Immature natural killer cell (primary cell): Measurements from ENCODE around the gene CNOT10. TPM values are rescaled to one million over a fixed set of nuclear protein-coding genes. Genes with fewer than 3 reads are reported as not detected.
"Not testable (repeated sequence)": the region's sequence is repeated elsewhere in the genome, so short reads cannot be mapped to it uniquely, and the experiment has no call there.

Experiments used
- DNase-seq, 3 donors: peaks; one replicate each; pipeline ENCODE4 v3.0.0; 2022; ENCODE audit warnings: mixed read lengths in 1 of 3
- H3K27ac Mint-ChIP-seq, 6 donors: one replicate each; pipeline ENCODE4 v1.8.0; 2020; ENCODE audit warnings: mixed read lengths in 6 of 6, mild to moderate bottlenecking in 5 of 6, inconsistent platforms in 4 of 6, moderate library complexity in 3 of 6
- H3K27me3 Mint-ChIP-seq, 3 donors: one replicate each; pipeline ENCODE4 v1.8.0; 2020 to 2021; ENCODE audit warnings: low read depth in 3 of 3, mild to moderate bottlenecking in 3 of 3, mixed read lengths in 3 of 3, moderate library complexity in 3 of 3, inconsistent platforms in 1 of 3
- H3K36me3 Mint-ChIP-seq, 3 donors: one replicate each; pipeline ENCODE4 v1.8.0; 2020; ENCODE audit warnings: mixed read lengths in 3 of 3, inconsistent platforms in 2 of 3, mild to moderate bottlenecking in 2 of 3
- H3K4me1 Mint-ChIP-seq, 2 donors: one replicate each; pipeline ENCODE4 v1.8.0; 2020; ENCODE audit warnings: inconsistent platforms in 2 of 2, mild to moderate bottlenecking in 2 of 2, mixed read lengths in 2 of 2, moderate library complexity in 1 of 2
- H3K4me3 Mint-ChIP-seq, 5 donors: one replicate each; pipeline ENCODE4 v1.8.0; 2020; ENCODE audit warnings: mild to moderate bottlenecking in 5 of 5, mixed read lengths in 5 of 5, inconsistent platforms in 3 of 5, moderate library complexity in 3 of 5
- H3K9me3 Mint-ChIP-seq, 6 donors: one replicate each; pipeline ENCODE4 v1.8.0; 2020; ENCODE audit warnings: mild to moderate bottlenecking in 6 of 6, mixed read lengths in 6 of 6, inconsistent platforms in 4 of 6, moderate library complexity in 3 of 6
- polyA plus RNA-seq, 3 donors: library from polyadenylated mRNA; unstranded; fragments of 300-500 nt; fragmentation: Illumina TruSeq; gene quantifications; one replicate each; pipeline ENCODE4 v1.2.3, GENCODE V29; 2021

CNOT10 gene
- polyA plus RNA-seq, 3 donors from 2014 or later = 23.6 to 36.7 (median 26.6) TPM

- not testable (repeated sequence) for H3K27ac Mint-ChIP-seq
These were observed 15.8 kb upstream of the CNOT10 start for GRCh38 chr3:32669226-32669625.

GRCh38 chr3:32673730-32674129, 11.3 kb upstream of the CNOT10 start:
- H3K27me3 Mint-ChIP-seq, H3K4me3 Mint-ChIP-seq, H3K9me3 Mint-ChIP-seq: not testable (repeated sequence)

More at GRCh38 chr3:32669226-32669625, 15.8 kb upstream of the CNOT10 start:
- DNase-seq, H3K36me3 Mint-ChIP-seq, H3K27me3 Mint-ChIP-seq, H3K9me3 Mint-ChIP-seq, H3K4me1 Mint-ChIP-seq, H3K4me3 Mint-ChIP-seq: not testable (repeated sequence)

GRCh38 chr3:32675164-32675563, 9.8 kb upstream of the CNOT10 start:
- Mint-ChIP-seq H3K36me3 (no peaks in the 10 kb centered on the region), H3K4me1 (no peaks in the 10 kb centered on the region), H3K27ac (no peak overlapping the region), H3K27me3 (peaks cover 0 to 7% (median 3%) of the 10 kb centered on the region in 3 donors), H3K9me3 (no peaks in the 10 kb centered on the region), H3K4me3 (no peak overlapping the region)
- no peak for DNase-seq

More at GRCh38 chr3:32673730-32674129, 11.3 kb upstream of the CNOT10 start:
- H3K4me1 Mint-ChIP-seq, H3K36me3 Mint-ChIP-seq, H3K27ac Mint-ChIP-seq: not testable (repeated sequence)
- DNase-seq = peak in 1 of 3 donors; percentile 10

- peaks cover 0 to 7% (median 3%) of the 10 kb centered on the region in 3 donors for H3K27me3 Mint-ChIP-seq
- no peak overlapping the region for H3K4me3 Mint-ChIP-seq
- no peaks in the 10 kb centered on the region for H3K36me3 Mint-ChIP-seq
- H3K27ac Mint-ChIP-seq = no peak overlapping the region
- no peaks in the 10 kb centered on the region for H3K9me3 Mint-ChIP-seq
- DNase-seq = no peak
- H3K4me1 Mint-ChIP-seq = no peaks in the 10 kb centered on the region
These were observed 9.3 kb upstream of the CNOT10 start for GRCh38 chr3:32675650-32676049.

- Mint-ChIP-seq H3K27ac (no peak overlapping the region), H3K4me3 (no peak overlapping the region), H3K36me3 (no peaks in the 10 kb centered on the region), H3K9me3 (no peaks in the 10 kb centered on the region), H3K27me3 (peaks cover 12 to 16% (median 13%) of the 10 kb centered on the region in 3 donors), H3K4me1 (peaks cover 22 to 29% of the 10 kb centered on the region in 2 donors)
- no peak for DNase-seq
These were observed 3.2 kb upstream of the CNOT10 start for GRCh38 chr3:32681811-32682210.

- Mint-ChIP-seq H3K36me3 (peaks cover 4 to 5% (median 4%) of the 10 kb centered on the region in 3 donors), H3K9me3 (no peaks in the 10 kb centered on the region), H3K27ac (peak overlapping the region; percentile 87 to 96 (median 93)), H3K27me3 (peaks cover 12 to 16% (median 13%) of the 10 kb centered on the region in 3 donors), H3K4me3 (peak overlapping the region; percentile 86 to 95 (median 93)), H3K4me1 (peaks cover 32 to 41% of the 10 kb centered on the region in 2 donors)
- peak in 2 of 3 donors; percentile 3 to 27 for DNase-seq
These were observed 774 bp upstream of the CNOT10 start for GRCh38 chr3:32684029-32684799.

GRCh38 chr3:32685543-32686185, 676 bp downstream of the CNOT10 start:
- peak in 1 of 3 donors; percentile 31 for DNase-seq
- peaks cover 4 to 5% (median 4%) of the 10 kb centered on the region in 3 donors for H3K36me3 Mint-ChIP-seq
- peaks cover 12 to 16% (median 13%) of the 10 kb centered on the region in 3 donors for H3K27me3 Mint-ChIP-seq
- peak overlapping the region; percentile 86 to 95 (median 93) for H3K4me3 Mint-ChIP-seq
- H3K9me3 Mint-ChIP-seq = no peaks in the 10 kb centered on the region
- peaks cover 32 to 50% of the 10 kb centered on the region in 2 donors for H3K4me1 Mint-ChIP-seq
- peak overlapping the region; percentile 87 to 96 (median 93) for H3K27ac Mint-ChIP-seq

GRCh38 chr3:32686713-32687112, 1.7 kb downstream of the CNOT10 start:
- H3K4me1 Mint-ChIP-seq = peaks cover 32 to 50% of the 10 kb centered on the region in 2 donors
- DNase-seq = no peak
- peaks cover 4 to 5% (median 4%) of the 10 kb centered on the region in 3 donors for H3K36me3 Mint-ChIP-seq
- H3K9me3 Mint-ChIP-seq = no peaks in the 10 kb centered on the region
- H3K27ac Mint-ChIP-seq = peak overlapping the region; percentile 8 to 96 (median 72)
- H3K27me3 Mint-ChIP-seq = peaks cover 12 to 16% (median 13%) of the 10 kb centered on the region in 3 donors
- H3K4me3 Mint-ChIP-seq = peak overlapping the region in 4 of 5 donors; percentile 86 to 95 (median 93)

GRCh38 chr3:32691847-32692246, 6.9 kb downstream of the CNOT10 start:
- Mint-ChIP-seq H3K4me1 (peaks cover 9 to 36% of the 10 kb centered on the region in 2 donors), H3K4me3 (no peak overlapping the region), H3K9me3 (no peaks in the 10 kb centered on the region), H3K36me3 (peaks cover 4 to 6% (median 5%) of the 10 kb centered on the region in 3 donors), H3K27me3 (peaks cover 0 to 4% (median 0%) of the 10 kb centered on the region in 3 donors), H3K27ac (no peak overlapping the region)
- no peak for DNase-seq

GRCh38 chr3:32696523-32696922, 11.5 kb downstream of the CNOT10 start:
- H3K27ac Mint-ChIP-seq = no peak overlapping the region
- H3K9me3 Mint-ChIP-seq = no peaks in the 10 kb centered on the region
- H3K27me3 Mint-ChIP-seq = no peaks in the 10 kb centered on the region
- no peak for DNase-seq
- peaks cover 0 to 4% (median 4%) of the 10 kb centered on the region in 3 donors for H3K36me3 Mint-ChIP-seq
- peaks cover 6 to 27% of the 10 kb centered on the region in 2 donors for H3K4me1 Mint-ChIP-seq
- H3K4me3 Mint-ChIP-seq = no peak overlapping the region

GRCh38 chr3:32698506-32698905, 13.5 kb downstream of the CNOT10 start:
- no peak for DNase-seq
- H3K36me3 Mint-ChIP-seq = peaks cover 0 to 6% (median 4%) of the 10 kb centered on the region in 3 donors
- no peaks in the 10 kb centered on the region for H3K27me3 Mint-ChIP-seq

GRCh38 chr3:32699429-32699828, 14.4 kb downstream of the CNOT10 start:
- peaks cover 0 to 4% (median 4%) of the 10 kb centered on the region in 3 donors for H3K36me3 Mint-ChIP-seq
- no peak for DNase-seq

More at GRCh38 chr3:32698506-32698905, 13.5 kb downstream of the CNOT10 start:
- no peak overlapping the region for H3K4me3 Mint-ChIP-seq
- H3K27ac Mint-ChIP-seq = no peak overlapping the region
- peaks cover 11 to 40% of the 10 kb centered on the region in 2 donors for H3K4me1 Mint-ChIP-seq
- H3K9me3 Mint-ChIP-seq = no peaks in the 10 kb centered on the region

GRCh38 chr3:32700244-32700643, 15.3 kb downstream of the CNOT10 start:
- Mint-ChIP-seq H3K36me3 (peaks cover 0 to 4% (median 3%) of the 10 kb centered on the region in 3 donors), H3K4me3 (no peak overlapping the region), H3K9me3 (no peaks in the 10 kb centered on the region), H3K27me3 (no peaks in the 10 kb centered on the region), H3K27ac (no peak overlapping the region), H3K4me1 (peaks cover 14 to 34% of the 10 kb centered on the region in 2 donors)
- no peak for DNase-seq

More at GRCh38 chr3:32699429-32699828, 14.4 kb downstream of the CNOT10 start:
- peaks cover 14 to 42% of the 10 kb centered on the region in 2 donors for H3K4me1 Mint-ChIP-seq
- peak overlapping the region in 3 of 6 donors; percentile 28 to 75 (median 67) for H3K27ac Mint-ChIP-seq
- no peaks in the 10 kb centered on the region for H3K9me3 Mint-ChIP-seq
- H3K4me3 Mint-ChIP-seq = no peak overlapping the region
- no peaks in the 10 kb centered on the region for H3K27me3 Mint-ChIP-seq

GRCh38 chr3:32703491-32703972, 18.5 kb downstream of the CNOT10 start:
- DNase-seq = no peak
- Mint-ChIP-seq H3K27me3 (no peaks in the 10 kb centered on the region), H3K9me3 (no peaks in the 10 kb centered on the region), H3K4me3 (no peak overlapping the region), H3K4me1 (peaks cover 15 to 42% of the 10 kb centered on the region in 2 donors), H3K36me3 (peaks cover 0 to 9% (median 5%) of the 10 kb centered on the region in 3 donors), H3K27ac (peak overlapping the region in 1 of 6 donors; percentile 20)
